ENCODE results near the gene PSMB2.

PSMB2 gene

DNA sequence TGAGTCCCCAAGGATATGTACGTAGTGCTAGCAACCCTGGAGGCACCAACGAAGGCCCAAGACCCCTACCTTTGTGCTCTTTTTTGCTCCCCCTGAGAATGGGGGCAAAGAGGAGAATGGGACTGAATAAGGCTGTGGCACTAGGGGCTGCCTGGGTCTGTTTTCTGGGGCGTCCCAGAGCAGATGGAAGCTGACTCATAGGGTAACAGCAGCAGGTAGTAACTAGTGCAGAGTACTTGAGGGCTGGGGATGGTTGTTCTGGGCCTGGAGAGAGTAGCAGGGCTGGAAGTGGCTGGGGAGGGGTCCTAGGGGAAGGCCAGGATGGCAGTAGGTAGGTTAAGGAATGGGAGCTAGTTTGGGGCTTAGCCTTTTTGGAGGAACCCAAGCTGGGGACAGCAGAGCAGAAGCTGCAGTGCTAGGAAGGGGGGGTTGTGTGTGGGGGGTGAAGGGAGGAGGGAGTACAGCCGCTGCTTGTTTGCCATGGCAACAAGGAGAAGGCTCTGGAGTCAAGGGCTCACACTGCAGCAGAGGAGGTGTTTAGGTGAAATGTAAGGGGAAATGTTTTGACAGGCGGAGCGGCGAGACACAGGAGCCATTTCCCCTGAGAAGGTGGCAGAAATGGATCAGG lies 81.9 kb downstream of the PSMB2 start:
- TF ChIP-seq, protein P1, sequence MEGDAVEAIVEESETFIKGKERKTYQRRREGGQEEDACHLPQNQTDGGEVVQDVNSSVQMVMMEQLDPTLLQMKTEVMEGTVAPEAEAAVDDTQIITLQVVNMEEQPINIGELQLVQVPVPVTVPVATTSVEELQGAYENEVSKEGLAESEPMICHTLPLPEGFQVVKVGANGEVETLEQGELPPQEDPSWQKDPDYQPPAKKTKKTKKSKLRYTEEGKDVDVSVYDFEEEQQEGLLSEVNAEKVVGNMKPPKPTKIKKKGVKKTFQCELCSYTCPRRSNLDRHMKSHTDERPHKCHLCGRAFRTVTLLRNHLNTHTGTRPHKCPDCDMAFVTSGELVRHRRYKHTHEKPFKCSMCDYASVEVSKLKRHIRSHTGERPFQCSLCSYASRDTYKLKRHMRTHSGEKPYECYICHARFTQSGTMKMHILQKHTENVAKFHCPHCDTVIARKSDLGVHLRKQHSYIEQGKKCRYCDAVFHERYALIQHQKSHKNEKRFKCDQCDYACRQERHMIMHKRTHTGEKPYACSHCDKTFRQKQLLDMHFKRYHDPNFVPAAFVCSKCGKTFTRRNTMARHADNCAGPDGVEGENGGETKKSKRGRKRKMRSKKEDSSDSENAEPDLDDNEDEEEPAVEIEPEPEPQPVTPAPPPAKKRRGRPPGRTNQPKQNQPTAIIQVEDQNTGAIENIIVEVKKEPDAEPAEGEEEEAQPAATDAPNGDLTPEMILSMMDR (conservative IDR thresholded peaks at IDR 0.05; ENCODE audit: control insufficient read depth, insufficient read depth, low read depth, low read length): no peak
- DNase-seq (ENCODE audit: low read depth): no peak
- H3K4me3 ChIP-seq (ENCODE audit: control insufficient read depth, low read depth, low read length): peak overlapping the region; percentile 91

DNA sequence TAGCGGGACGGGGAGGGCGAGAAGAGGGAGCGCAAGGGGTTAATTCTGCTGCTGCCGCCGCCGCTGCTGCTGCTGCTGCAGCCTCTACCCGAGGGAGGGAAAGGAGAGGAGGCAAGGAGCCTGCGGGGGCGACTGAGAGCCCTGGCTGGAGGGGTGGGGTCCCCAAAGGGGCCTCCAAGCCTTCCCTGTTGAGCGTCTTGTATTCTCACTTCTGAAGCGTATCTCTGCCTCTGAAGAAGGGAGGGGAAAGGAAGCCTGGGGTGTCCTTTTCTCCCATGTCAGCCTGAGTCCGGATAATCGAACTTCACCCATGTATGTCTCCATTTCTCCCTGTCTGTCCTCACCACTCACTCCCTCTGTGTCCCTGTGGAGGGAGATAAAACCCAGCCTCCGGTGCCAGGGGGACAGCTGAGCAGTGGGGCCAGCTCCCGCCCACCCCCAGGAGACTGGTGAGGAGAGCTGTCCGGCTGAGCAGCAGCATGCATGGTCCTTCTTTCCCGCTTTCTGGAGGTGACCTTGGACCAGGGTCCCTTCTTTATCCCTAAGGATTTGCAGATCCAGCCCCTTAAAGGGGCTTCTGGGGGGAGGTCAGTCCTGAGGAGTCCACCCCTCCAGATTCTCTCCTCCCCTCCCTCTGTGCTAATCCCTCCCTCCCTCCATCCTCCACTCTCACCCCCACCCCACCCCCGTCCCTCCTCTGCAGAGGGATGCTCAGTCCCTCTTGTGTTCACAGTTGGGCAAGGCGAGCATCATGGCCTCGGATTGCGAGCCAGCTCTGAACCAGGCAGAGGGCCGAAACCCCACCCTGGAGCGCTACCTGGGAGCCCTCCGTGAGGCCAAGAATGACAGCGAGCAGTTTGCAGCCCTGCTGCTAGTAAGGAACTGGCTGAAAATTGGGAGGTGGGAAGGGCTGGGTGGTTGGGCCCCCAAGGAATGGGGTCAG lies 82.7 kb downstream of the PSMB2 start:
- no peak for DNase-seq (ENCODE audit: low read depth)
- TF ChIP-seq, protein P1 (conservative IDR thresholded peaks at IDR 0.05; ENCODE audit: control insufficient read depth, insufficient read depth, low read depth, low read length): no peak
- H3K4me3 ChIP-seq (ENCODE audit: control insufficient read depth, low read depth, low read length): peak overlapping the region; percentile 91

- TF ChIP-seq, protein P1 (conservative IDR thresholded peaks at IDR 0.05; ENCODE audit: control insufficient read depth, insufficient read depth, low read depth, low read length): no peak
- H3K4me3 ChIP-seq (ENCODE audit: control insufficient read depth, low read depth, low read length): peak within 1 kb of the TSS; percentile 91
- DNase-seq (ENCODE audit: low read depth): peak; percentile 96
Measured at GRCh38 chr1:35557611-35558373, 83.5 kb downstream of the PSMB2 start, which contains the start of gene NCDN. Gene NCDN, plus strand, starts transcription at chr1:35557799. Its CDS starts 392 bp downstream, at chr1:35558191.

GRCh38 chr1:35557118-35557610 lies 84.2 kb downstream of the PSMB2 start, which contains the start of gene KIAA0319L:
Gene KIAA0319L, minus strand, starts transcription at chr1:35557403. Its CDS starts 2,912 bp downstream, at chr1:35554491.
- no peak for DNase-seq (ENCODE audit: low read depth)
- TF ChIP-seq, protein P1 (conservative IDR thresholded peaks at IDR 0.05; ENCODE audit: control insufficient read depth, insufficient read depth, low read depth, low read length): no peak
- peak within 1 kb of the TSS; percentile 91 for H3K4me3 ChIP-seq (ENCODE audit: control insufficient read depth, low read depth, low read length)

- no peak for DNase-seq (ENCODE audit: low read depth)
- H3K4me3 ChIP-seq (ENCODE audit: control insufficient read depth, low read depth, low read length): peak overlapping the region; percentile 91
- TF ChIP-seq, protein P1 (conservative IDR thresholded peaks at IDR 0.05; ENCODE audit: control insufficient read depth, insufficient read depth, low read depth, low read length): no peak
Measured at GRCh38 chr1:35556484-35557117, 84.7 kb downstream of the PSMB2 start.

Data from fibroblast of mammary gland (primary cell).